GM21528 (cell line): ENCODE measurements around the gene C5orf15.
A peak's percentile ranks its signal among the peaks of the same experiment; 100 is the strongest.

Source experiments
- ATAC-seq: cut with Tn5 transposase; IDR thresholded peaks from one replicate; pipeline ENCODE4 v1.9.1; 2021; ENCODE audit warnings: mild to moderate bottlenecking, moderate library complexity; ENCODE audit not compliant: unreplicated experiment, low FRiP score

C5orf15 gene

DNA sequence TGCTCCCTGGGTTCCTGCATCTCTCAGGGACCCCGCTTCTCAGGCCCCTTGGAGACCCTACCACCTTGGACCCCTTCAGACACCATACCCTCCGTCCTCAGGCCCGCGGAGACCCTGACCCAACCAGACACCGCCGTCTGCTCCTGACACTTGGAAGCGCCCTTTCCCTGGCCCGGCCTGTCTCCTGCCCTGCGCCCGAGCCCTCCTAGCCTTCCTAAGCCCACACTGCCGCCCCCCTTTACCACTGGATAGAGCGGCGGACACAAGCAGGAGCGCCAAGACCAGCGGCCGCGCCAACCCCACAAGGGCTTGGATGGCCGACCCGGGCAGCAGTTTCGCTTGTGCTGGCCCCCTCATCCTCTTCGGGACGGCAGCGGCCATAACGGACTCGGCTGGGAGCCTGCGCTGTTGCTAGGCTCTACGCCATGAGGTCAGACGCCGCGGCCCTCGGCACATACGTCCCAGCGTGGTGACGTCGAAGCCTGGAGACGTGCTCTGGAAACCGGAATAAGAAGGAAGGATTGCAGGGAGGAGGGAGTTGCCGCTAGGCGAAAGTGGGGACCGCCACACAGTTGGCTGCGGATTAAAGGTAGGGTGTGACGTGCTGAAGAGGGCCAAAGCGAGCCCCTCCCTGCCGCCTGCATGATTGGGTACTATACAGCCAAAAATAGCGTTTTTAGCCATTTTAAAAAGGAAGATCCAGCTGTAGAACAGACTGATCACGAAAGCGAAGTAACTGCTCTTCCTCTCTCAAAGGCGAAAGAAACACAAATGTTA, at the start of gene C5orf15:
Gene C5orf15, minus strand, starts transcription at position 422 of the 777 bp plus-strand sequence. Its CDS starts 41 bp downstream, at position 381.
- peak; percentile 97 for ATAC-seq

DNA sequence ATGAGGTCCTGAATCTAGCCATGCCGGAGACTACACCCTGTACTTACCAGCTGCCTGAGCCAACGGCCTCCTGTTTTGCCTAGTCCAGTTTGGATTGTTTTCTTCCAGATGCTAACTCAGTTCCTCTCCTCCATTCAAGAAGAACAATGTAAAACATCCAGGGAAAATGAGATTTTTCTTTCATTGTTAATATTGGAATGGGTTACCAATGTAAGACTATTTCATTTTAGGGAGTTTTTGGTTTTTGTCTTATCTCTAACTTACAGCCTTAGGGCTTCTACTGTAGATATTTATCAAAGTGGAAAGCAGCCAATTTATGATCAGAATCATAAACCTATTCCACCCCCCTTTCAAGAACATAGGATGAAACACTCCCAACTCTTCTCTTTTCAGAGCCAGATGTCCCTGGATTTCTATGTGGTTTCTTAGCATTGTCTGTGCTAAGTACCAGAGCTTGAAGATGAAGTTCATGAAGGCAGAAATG, 39.9 kb upstream of the C5orf15 start:
- ATAC-seq, result no peak

DNA sequence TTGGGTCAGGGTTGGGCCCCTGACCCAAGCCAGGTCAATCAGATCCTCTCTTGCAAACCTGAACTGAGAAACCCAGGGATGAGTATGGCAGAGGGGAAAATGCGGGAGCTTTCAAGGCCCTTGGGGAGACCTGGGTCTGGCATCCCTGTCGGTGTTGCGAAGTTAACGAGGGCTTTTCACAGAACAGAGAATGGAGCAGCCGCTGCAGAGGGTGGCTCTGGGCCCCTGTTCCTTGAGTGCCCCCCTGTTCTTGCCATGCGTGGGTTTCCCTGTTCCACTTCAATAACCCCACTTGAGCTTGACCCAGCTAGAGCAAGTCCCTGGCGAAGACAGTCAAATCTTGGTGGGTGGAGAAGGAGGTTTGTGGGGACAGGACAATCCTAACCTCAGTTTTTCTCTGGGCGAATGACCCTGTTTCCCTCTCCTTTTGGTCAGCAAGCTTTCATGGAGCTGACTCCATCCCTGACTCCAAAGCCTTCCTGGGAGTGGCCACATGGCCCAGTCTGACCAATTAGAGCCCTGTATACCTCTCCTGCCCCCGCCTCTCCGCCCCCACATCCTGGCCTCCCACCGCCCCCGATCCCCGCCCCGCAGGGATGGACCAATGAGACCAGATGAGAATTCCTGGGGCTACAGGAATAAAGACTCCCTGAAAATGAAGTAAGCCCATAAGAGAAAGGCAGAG, 39.3 kb upstream of the C5orf15 start:
- no peak for ATAC-seq

DNA sequence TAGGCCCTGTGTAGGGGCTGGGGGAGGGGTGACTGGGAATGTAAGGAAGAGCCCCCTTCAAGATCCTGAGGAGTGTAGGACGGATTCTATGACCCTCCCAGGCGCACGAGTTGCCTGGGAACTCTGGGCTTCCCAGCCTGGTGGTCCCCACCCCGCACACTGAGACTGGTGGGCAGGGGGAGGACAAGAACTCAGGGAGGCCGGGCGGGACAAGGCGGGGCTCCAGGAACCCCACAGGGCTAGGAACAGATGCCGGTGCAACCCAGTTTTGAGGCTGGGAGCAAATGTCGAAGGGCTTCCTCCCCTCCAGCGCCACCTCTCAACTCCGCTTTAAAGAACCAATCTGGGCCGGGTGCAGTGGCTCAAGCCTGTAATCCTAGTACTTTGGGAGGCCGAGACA, 37.7 kb upstream of the C5orf15 start:
- no peak for ATAC-seq

DNA sequence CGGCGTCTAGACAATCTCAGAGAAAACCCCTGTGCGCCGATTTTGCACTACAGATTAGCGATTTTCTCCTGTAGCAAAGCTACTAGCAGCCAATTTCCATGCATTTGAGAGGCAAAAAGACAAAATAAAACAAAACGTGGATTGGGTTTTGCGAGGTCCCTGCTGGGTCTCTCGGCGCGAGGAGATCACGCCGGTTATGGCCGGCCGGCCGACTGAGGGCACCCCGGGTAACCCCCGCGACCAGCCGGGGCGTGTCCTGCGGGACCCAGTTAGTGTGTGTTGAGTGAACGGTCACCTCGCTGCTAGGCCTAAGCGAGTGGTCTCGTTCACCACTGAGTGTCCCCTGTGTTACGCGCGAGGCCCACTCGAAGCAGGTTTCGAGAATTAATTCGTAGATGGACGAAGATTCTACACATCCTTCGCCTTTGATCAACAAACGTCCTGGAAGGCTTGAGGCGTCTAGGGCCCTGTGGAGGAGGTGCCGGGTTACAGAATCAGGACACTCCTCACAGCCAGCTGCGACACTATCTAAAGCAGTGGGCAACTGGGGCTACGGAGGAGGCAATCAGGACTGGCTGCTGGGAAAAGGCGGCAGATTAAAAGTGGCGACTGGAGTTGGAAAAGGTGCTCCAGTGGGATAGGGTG, 37.1 kb upstream of the C5orf15 start:
- ATAC-seq, result peak; percentile 11

DNA sequence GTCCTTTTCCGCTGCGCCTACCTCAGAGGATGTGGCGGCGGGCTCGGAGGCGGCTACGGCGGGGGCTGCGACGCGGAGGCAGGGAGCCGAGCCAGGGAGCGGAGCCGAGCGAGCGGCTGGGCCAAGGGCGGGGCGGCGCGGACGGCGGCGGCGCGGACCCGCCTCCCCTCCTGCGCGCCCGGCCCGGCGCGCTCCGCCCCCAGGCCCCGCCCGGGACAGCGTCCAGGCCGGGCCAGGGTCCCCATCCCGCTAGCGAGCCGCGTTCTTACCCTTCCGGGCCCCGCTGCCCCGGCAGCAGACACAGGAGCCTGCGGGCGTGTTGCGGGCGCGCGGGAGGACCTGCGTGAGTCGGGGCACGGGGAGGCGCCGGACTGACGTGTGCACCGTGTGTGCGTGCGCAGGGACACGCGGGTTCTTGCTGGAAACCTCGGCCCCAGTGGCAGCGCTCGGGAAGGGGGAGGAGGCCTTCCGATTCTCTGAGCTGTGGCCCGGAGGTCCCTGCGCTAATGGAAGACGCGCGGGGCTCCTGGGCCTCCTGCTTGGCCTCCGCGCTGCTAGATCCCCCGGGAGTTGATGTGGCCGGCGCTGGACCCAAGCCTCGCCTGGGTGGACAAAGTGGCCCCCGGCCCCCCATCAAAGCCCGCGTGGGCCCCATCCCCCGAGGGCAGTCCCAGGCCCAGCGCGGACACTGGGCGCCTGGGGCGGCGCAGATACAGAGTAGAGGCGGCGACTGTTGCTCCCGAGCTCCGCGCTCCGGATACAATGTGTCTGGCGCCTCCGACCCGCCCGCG, 36.4 kb upstream of the C5orf15 start, which contains the start of gene VDAC1:
Gene VDAC1, minus strand, starts transcription at position 350 of the 791 bp plus-strand sequence. CDS start 11,963 bp downstream, outside the sequence.
- peak; percentile 82 for ATAC-seq

DNA sequence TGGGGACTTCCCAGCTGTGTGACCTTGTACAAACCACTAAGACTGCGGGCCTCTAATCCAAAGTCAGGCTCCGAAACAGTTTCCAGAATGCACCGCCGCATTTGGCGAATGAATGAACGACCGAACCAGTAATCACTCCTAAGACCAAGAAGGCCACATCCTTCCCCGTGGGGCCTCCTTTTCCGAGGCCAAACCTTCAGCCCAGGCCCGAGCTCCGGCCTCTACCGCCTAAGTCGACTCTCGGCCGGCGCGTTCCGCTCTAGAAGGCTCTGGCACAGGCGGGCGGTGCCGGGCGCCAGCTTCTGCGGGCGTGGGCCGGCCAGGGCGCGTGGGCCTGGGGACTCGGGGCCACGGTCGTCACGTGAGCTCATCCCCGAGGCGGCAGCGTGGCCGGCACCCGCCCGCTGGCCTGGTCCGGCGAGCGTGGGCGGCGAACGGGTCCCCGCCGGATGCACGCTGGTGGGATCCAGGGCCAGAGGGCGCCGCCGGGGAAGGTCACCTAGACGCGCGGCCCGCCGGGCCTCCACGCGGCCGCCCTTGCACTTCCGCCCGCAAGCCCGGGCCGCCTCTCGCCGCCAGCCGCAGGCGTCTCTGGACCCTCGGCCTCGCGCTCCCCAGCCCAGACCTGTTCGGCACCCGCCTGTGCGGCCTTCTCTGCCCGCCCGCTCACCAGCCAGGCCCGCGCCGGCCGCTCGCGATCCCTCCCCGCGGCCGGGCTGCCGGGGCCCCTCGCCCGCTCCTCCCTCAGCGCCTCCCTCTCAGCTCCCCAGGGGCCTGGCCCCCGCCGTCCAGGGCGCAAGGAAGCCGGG, 35.6 kb upstream of the C5orf15 start:
- ATAC-seq, result peak; percentile 28

DNA sequence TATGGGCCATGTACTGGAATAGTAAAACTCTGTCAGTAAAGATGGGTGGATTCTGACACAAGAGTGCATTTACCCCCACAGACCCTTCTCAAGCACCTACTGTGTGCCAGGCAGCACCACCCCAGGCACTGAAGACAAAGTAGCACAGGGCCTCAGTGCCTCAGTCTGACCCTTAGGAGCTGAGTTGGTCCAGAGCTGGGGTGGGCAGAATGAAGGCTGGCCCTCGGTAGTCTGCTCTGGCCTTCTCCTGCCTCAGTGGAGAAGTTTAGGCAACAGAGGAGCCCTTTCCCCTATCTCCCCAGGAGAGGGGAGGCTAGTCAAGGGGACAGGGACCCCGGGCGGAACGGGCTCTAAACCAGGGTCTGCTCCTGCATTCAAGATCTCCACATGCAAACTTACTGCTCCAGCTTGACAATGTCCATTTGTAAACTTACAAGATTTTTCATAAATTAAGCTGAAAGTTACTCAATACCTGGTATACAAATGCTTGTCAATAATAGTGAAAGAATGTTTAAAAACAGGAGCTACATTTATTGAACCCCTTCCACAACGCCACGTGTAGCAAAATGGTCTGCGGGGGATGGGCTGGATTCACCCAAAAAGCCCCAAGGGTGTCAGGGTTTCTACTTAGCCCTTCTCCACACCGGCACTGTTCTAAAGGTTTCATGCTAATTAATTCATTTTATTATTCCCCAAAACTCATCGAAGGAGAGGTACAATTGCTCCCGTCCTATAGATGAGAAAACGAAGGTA, 34.8 kb upstream of the C5orf15 start:
- no peak for ATAC-seq

DNA sequence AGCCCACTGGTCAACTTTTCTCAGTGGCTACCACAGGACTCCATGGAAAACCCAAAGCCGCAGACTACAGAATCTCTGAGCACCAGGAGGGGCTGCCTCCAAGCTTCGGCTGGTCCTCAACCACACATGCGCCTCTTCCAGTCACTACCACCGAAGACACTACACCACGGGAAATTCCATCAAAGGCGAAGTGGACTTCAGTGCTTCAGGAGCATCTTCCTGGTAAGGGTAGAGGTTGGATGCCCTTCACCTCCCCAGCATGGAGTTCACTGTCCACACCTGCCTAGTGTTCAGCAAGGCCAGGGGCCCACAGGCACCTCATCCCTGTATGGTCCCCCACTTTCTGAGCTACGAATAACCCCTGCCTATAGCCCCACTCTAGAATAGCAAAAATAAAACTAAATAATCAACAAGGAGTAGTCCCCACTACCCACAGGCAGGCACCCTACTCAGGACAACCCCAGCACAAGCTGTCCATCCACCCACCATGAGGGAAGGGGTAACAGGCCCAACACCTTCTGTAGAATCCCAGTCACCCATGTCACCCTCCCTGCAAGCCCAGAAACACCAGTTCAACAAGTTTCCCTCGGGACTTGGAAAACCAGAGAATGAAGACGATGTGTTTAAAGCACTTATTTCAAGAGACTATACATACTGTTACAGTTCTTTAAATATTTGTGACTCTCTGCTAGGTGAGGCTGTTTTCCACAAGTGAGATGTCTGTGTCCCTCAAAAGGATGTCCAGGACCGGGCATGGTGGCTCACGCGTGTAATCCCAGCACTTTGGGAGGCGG, 33.7 kb upstream of the C5orf15 start:
- ATAC-seq, result no peak

DNA sequence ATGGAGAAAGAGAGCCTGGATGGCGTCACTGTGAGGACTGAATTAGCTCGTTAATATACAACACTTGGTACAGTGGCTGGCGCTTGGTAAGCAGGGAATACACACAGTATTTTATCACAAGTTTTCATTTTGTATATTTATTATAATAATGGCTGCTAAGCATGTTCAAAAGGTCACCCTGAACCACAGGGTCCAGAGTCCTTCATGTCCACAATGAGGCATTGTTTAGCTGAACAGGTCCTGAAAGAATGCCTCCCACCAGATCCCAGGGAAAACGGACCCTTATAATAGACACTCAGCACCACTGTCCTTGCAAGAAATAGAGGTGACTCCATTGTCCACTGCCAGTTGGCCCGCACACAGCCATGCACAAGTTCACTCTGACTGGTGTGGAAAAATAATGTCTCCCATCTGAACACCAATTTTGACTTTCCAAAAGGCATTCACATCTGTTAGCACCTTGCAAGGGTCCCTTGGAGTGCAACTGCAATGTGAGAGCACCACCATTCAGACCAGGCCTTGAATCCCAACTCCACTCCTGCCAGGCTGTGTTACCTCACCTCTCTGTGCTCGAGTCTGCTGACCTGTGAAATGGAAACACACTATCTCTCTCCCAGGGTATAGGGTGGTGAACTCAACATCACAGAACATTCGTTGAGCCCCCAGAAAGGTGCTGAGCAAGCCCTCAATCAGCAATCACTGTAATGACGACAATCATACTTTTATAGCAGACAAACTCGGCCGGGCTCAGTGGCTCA, 32.5 kb upstream of the C5orf15 start:
- ATAC-seq, result no peak

DNA sequence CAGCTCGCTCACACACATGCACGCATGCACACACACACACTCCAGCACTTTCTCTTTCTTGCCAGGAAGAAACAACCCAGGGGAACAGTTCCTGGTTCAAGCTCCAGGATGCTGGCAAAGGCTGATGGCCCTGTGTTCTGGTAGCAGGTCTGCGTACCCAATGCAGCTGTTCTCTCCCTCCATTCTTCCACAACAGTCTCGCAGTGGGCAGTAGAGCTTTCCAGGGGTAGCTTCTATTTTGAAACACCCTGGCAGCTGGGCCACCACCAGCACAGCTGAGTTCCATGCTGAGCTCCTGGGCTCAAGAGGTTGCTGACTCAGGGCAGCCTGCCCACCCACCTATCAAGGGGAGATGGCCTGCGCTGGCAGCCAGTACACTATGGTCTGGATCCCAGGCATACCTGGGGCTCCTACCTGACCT, 31.7 kb upstream of the C5orf15 start:
- no peak for ATAC-seq

DNA sequence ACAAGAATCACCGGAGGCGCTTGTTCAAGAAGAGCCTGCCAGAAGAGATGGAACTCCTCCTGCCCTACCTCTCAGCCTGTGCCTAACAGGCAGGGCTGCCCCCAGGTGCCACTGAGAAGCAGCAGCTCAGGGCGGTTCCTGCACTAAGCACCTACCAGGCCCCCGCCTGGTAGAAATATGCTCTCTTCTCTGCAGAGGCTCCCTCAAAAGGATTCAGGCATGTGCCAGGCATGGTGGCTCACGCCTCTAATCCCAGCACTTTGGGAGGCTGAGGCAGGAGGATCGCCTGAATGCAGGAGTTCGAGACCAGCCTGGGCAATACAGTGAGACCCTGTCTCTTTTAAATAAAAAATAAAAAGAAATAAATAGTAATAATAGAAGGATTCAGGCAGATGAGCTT, 30.4 kb upstream of the C5orf15 start:
- ATAC-seq, result no peak

DNA sequence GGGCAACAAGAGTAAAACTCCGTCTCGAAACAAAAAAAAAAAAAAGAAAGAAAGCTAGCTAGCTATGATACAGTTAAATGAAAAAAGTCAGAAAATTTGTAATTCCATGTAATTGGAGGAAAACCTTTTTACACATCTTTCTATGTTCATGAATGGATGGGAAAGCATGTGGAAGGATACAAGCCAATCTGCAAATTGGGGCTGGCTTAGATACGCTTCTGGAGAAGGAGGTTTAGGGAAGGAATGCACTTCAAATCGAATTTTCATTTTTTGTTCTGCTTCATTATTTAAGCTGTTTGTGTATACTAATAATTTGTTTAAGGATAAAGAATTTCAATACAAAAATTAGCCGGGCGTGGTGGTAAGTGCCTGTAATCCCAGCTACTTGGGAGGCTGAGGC, 29.6 kb upstream of the C5orf15 start:
- ATAC-seq, result no peak

DNA sequence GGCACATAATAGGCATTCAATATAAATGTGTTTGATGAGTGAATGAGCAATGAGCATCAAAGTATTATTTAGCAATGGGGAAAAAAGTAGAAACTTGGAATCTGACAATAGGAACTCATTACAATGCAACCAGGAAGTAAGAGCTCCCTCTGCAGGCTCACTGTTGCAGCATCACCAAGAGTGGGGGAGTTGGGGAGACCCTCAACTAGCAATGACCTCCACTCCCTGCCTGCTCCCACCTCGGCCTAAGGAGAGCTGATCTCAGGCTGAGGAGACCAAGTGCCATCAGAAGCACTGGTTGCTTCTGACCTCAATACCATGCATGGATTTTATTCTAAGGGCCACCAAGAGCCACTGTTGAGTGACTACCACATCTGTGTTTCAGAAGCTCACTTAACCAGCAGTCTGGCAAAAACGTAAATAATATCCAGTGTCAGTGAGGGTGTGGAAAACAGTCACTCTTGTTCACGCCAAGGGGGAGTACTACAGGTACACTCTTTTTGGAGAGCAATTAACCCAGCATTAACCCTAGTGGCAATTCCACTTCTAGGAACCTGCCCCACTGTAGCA, 28.3 kb upstream of the C5orf15 start:
- no peak for ATAC-seq

DNA sequence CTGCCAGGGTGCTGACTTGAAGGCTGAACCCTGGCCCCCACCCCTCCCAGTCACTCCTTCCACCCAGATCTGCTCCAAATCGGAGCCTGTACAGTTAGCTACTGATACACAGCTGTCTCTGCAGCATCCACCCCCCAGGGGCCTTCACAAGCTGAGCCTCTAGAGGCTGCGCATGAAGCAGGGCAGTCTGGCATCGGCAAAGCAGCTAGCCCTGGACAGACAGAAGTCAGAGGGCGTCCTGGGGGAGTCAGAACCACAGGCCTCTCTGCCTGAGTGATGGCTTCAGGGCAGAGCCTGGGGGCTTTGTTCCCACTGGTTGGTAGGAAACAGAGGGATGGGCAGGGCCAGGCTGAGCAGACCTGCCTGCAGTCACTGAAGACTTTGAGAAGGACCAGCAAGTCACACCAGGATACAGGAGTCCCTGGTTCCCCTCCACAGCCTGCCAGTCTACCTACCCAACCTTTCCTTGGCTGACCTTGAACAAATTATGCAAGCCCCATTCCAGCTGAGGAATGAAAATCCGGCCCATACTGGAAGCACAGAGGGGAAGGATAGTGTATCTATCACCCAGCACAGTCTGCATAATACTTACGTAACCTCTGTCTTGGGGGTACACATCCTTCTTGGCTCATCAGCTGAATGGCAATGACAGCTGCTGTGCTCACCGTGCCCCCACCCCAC, 27.6 kb upstream of the C5orf15 start:
- ATAC-seq, result no peak

DNA sequence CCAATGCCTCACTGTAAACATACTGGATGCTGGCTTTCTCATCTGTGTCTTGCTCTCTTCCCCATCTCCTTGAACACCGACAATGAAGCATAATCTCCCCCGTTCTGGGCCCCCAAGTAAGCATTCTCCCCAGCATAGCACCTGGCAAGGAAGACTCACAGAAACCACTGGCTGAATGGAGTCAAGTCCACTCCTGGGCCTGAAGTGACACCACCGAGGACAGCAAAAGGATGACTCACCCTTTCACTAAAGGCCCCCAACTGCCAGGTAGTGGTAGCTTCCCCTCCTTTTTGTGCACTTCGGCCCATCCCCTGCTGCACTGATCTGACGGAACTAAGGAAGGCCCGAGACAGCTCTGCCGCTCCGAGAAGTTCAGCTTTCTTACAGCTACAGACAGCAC, 26.9 kb upstream of the C5orf15 start:
- no peak for ATAC-seq

DNA sequence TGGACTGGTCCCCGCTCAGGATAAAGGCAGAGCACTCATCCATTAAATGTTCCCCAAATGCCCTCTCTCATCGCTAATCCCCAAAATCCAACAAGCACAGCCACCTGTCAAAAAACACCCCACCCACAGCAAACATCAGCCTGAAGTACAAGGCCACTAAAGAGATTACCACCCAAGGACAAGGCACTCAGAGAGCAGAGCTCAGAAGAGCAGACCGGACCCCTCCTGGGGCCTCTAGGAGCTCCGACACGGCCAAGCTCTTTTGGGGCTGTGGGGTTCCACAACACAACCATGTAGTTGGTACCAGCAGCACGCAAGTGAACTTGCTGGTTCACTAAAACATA, 26.5 kb upstream of the C5orf15 start:
- no peak for ATAC-seq
